HG03342 (cell line): ENCODE measurements around the gene RPGR.
A peak's percentile ranks its signal among the peaks of the same experiment; 100 is the strongest.

Experiments used
- ATAC-seq: cut with Tn5 transposase; IDR thresholded peaks from one replicate; pipeline ENCODE4 v1.9.1; 2021; ENCODE audit warnings: mild to moderate bottlenecking, moderate library complexity; ENCODE audit not compliant: unreplicated experiment

Gene RPGR

GRCh38 chrX:38268011-38268410, 59.3 kb downstream of the RPGR start:
- ATAC-seq, result no peak

- no peak for ATAC-seq
Measured at GRCh38 chrX:38262715-38263620, 64.3 kb downstream of the RPGR start.

- ATAC-seq, result peak; percentile 57
Measured at GRCh38 chrX:38260231-38260630, 67.1 kb downstream of the RPGR start.

GRCh38 chrX:38256019-38256418, 71.3 kb downstream of the RPGR start:
- no peak for ATAC-seq

GRCh38 chrX:38249965-38250364, 77.3 kb downstream of the RPGR start:
- no peak for ATAC-seq

GRCh38 chrX:38247051-38247450, 80.3 kb downstream of the RPGR start:
- no peak for ATAC-seq

GRCh38 chrX:38240541-38240940, 86.8 kb downstream of the RPGR start:
- ATAC-seq, result no peak

- ATAC-seq, result no peak
Measured at GRCh38 chrX:38236901-38237615, 90.3 kb downstream of the RPGR start.

- no peak for ATAC-seq
Measured at GRCh38 chrX:38233891-38234667, 93.2 kb downstream of the RPGR start.

- ATAC-seq, result no peak
Measured at GRCh38 chrX:38232079-38232686, 95.1 kb downstream of the RPGR start.

- no peak for ATAC-seq
Measured at GRCh38 chrX:38225093-38225492, 102.2 kb downstream of the RPGR start.

- no peak for ATAC-seq
Measured at GRCh38 chrX:38224160-38224559, 103.1 kb downstream of the RPGR start.

GRCh38 chrX:38221391-38221929, 105.8 kb downstream of the RPGR start:
- ATAC-seq, result no peak

GRCh38 chrX:38220415-38221390, 106.6 kb downstream of the RPGR start, which contains the start of gene SRPX:
Gene SRPX, minus strand, starts transcription at chrX:38220871. Its CDS starts 79 bp downstream, at chrX:38220792.
- no peak for ATAC-seq

GRCh38 chrX:38220024-38220414, 107.3 kb downstream of the RPGR start:
- ATAC-seq, result peak; percentile 65
